Bronchial epithelial cell (primary cell): Measurements from ENCODE around the gene SPRED2. TPM values are rescaled to one million over a fixed set of nuclear protein-coding genes. Genes with fewer than 3 reads are reported as not detected.

Experiments
- DNase-seq: peaks from one replicate; pipeline ENCODE4 v3.0.0-alpha.2; 2010; ENCODE audit warnings: low read depth
- FAIRE-seq: peaks from 2 replicates; lab custom pipeline; 2011; peaks lifted over from hg19 to GRCh38; lab: Jason Lieb, UNC
- H3K27me3 ChIP-seq: 2 replicates; pipeline ENCODE4 v1.5.1; 2011; ENCODE audit warnings: low read length; ENCODE audit not compliant: control insufficient read depth, insufficient read depth
- H3K36me3 ChIP-seq: 2 replicates; pipeline ENCODE4 v1.5.1; 2011; ENCODE audit warnings: low read length; ENCODE audit not compliant: control insufficient read depth, insufficient read depth
- H3K4me3 ChIP-seq: 2 replicates; pipeline ENCODE4 v1.5.1; 2011; ENCODE audit warnings: mild to moderate bottlenecking, low read depth, low read length, control low read depth
- total RNA-seq: library from RNA; depleted of rRNA; stranded (reverse); fragments of >200 nt; gene quantifications from 2 replicates; pipeline ENCODE4 v1.2.1, GENCODE V29; 2014
- TF ChIP-seq, protein P1 (sequence below): IDR thresholded peaks from 2 replicates; pipeline ENCODE4 v1.5.1; 2011; ENCODE audit warnings: mild to moderate bottlenecking, moderate library complexity, low read length, control low read depth, inconsistent platforms; ENCODE audit not compliant: insufficient read depth, severe bottlenecking

SPRED2 gene
- total RNA-seq, 1 donor from 2014 or later: 3.4 TPM

DNA sequence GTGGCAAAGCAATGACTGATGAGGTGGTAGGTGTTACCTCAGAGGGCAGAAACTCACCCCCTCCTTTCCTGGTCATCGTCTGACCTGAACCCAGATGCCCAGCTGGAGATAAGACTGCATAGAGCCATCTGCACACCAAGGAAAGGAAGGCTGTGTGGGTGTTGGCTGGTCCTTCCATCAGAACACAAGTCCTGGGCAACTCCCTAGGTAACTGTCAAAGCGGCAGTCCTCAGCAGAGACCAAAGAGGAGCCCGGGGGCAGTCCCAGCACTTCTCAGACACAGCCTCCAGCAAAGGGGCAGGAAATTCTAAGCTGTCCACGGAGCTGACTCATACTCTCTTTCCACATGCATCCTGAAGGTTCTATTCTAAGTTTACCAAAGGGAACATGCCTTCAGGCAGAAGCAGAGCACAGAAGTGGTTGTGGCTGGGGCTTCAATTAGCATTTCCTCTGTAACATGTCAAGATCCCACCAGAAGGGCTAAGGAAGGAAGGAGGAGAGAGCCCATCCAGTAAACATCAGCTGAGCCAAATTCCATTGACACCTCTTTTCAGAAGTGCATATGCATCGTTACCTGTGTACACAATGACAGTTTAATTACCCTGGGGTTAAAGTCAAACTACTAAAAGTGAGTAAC, 54.7 kb downstream of the SPRED2 start:
- TF ChIP-seq, protein P1, sequence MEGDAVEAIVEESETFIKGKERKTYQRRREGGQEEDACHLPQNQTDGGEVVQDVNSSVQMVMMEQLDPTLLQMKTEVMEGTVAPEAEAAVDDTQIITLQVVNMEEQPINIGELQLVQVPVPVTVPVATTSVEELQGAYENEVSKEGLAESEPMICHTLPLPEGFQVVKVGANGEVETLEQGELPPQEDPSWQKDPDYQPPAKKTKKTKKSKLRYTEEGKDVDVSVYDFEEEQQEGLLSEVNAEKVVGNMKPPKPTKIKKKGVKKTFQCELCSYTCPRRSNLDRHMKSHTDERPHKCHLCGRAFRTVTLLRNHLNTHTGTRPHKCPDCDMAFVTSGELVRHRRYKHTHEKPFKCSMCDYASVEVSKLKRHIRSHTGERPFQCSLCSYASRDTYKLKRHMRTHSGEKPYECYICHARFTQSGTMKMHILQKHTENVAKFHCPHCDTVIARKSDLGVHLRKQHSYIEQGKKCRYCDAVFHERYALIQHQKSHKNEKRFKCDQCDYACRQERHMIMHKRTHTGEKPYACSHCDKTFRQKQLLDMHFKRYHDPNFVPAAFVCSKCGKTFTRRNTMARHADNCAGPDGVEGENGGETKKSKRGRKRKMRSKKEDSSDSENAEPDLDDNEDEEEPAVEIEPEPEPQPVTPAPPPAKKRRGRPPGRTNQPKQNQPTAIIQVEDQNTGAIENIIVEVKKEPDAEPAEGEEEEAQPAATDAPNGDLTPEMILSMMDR: no peak
- H3K27me3 ChIP-seq: no peaks in the 10 kb centered on the region
- no peak for FAIRE-seq
- no peaks in the 10 kb centered on the region for H3K36me3 ChIP-seq
- no peak overlapping the region for H3K4me3 ChIP-seq
- DNase-seq: peak; percentile 88

DNA sequence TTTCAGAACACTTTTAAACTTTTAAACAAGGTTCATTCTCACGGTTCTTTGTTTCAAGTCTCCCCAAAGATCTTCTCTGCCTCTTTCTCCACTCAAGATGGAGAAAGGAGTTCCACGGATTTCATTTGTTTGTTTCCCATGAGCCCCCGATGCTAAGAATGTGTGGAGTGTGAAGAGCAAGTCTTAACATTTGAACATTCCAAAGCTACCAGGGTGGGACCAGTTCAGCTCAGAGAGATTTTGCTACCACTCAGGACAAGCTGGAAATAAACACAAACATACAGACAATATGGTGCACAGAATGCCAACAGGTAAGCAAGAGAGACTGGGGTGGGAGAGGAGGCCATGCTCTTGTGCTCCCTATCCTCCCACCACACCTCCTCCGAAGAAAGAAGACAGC, 56.7 kb downstream of the SPRED2 start:
- Histone ChIP-seq H3K4me3 (no peak overlapping the region), H3K27me3 (no peaks in the 10 kb centered on the region), H3K36me3 (no peaks in the 10 kb centered on the region)
- TF ChIP-seq, protein P1: no peak
- FAIRE-seq (no peak), DNase-seq (no peak)

- DNase-seq (no peak), FAIRE-seq (no peak)
- Histone ChIP-seq H3K27me3 (no peaks in the 10 kb centered on the region), H3K4me3 (no peak overlapping the region), H3K36me3 (no peaks in the 10 kb centered on the region)
- TF ChIP-seq, protein P1: no peak
These were observed 57.4 kb downstream of the SPRED2 start for GRCh38 chr2:65374999-65375398.

DNA sequence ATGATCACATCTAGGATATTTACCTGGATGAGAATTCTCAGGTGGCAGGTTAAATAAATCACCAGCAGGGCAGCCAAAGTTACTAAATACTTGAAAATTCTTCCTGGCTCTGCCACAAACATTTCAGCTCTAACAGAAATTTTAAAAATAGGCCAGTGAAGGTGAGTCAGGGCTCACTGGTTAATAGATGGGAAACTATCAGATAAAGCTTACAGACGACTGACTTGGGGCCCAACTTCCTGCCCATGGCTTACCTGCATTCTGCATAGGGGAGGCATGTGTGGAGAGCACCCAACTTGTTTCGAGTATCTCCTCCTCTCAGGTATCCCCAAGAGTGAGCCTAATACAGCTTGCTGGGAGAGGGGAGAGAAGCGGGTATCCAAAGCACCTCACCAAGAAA, 57.8 kb downstream of the SPRED2 start:
- TF ChIP-seq, protein P1: no peak
- FAIRE-seq (no peak), DNase-seq (no peak)
- Histone ChIP-seq H3K27me3 (no peaks in the 10 kb centered on the region), H3K4me3 (no peak overlapping the region), H3K36me3 (no peaks in the 10 kb centered on the region)

- DNase-seq: peak; percentile 65
- no peak for FAIRE-seq
- no peaks in the 10 kb centered on the region for H3K27me3 ChIP-seq
- TF ChIP-seq, protein P1: no peak
- H3K4me3 ChIP-seq: no peak overlapping the region
- H3K36me3 ChIP-seq: no peaks in the 10 kb centered on the region
These were observed 59.0 kb downstream of the SPRED2 start for GRCh38 chr2:65373365-65373918.
